HG03575 (cell line): ENCODE data around the gene POLH.
"Not testable (repeated sequence)": the region's sequence is repeated elsewhere in the genome, so short reads cannot be mapped to it uniquely, and the experiment has no call there.

Source experiments
- ATAC-seq: cut with Tn5 transposase; IDR thresholded peaks from one replicate; pipeline ENCODE4 v1.9.1; 2021; ENCODE audit not compliant: unreplicated experiment, insufficient number of reproducible peaks, low FRiP score; ENCODE audit errors: extremely low read depth

Gene POLH

GRCh38 chr6:43575772-43576551 lies at the start of gene POLH, which contains the start of gene XPO5:
POLH (plus strand) TSS chr6:43576185; CDS start chr6:43582320, 6,135 bp downstream.
XPO5 (minus strand) TSS chr6:43576038; CDS start chr6:43575864, 174 bp downstream.
- no peak for ATAC-seq

GRCh38 chr6:43532201-43532600 lies 43.8 kb upstream of the POLH start:
- no peak for ATAC-seq

DNA sequence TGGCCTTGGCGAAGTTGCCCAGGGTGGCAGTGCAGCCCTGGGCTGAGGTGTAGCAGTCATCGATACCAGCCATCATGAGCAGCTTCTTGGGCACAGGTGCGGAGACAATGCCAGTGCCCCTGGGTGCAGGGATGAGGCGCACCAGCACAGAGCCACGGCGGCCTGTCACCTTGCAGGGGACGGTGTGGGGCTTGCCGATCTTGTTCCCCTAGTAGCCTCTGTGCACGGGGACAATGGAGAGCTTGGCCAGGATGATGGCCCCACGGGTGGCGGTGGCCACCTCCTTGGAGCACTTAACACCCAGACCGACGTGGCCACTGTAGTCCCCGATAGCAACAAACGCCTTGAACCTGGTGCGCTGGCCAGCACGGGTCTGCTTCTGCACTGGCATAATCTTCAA lies 37.0 kb upstream of the POLH start:
- not testable (repeated sequence) for ATAC-seq

- ATAC-seq, result not testable (repeated sequence)
Observed at GRCh38 chr6:43539409-43539808, 36.6 kb upstream of the POLH start.

- no peak for ATAC-seq
Observed at GRCh38 chr6:43540507-43540906, 35.5 kb upstream of the POLH start.

GRCh38 chr6:43541774-43542471 lies 34.1 kb upstream of the POLH start:
- ATAC-seq, result no peak

DNA sequence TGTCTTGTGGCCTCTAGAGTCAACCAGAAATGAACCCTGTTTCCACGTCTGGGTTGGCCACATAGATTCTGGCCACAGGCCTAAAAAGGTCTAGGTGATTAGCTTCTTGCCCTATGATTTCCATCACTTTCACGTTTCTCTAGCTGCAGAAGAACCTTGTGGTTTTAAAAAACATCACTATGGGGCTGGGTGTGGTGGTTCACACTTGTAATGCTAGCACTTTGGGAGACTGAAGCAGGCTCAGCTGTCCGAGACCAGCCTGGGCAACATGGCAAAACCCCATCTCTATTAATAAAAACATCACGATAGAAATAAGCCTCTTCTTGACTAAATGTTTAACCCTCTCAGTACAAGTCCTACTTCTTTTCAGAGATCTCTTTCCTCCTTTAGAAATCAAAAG lies 31.5 kb upstream of the POLH start:
- no peak for ATAC-seq

- no peak for ATAC-seq
Observed at GRCh38 chr6:43547222-43547621, 28.8 kb upstream of the POLH start.

DNA sequence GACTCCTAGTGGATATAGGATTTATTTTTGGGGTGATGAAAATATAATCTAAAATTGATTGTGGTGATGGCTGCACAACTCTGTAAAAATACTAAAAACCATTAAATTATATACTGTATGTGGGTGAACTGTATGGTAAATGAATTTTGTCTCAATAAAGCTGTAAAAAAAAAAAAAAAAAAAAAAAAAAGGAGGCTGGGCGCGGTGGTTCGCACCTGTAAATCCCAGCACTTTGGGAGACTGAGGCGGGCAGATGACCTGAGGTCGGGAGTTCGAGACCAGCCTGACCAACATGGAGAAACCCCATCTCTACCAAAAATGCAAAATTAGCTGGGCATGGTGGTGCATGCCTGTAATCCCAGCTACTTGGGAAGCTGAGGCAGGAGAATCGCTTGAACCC lies 18.4 kb upstream of the POLH start:
- ATAC-seq, result not testable (repeated sequence)

DNA sequence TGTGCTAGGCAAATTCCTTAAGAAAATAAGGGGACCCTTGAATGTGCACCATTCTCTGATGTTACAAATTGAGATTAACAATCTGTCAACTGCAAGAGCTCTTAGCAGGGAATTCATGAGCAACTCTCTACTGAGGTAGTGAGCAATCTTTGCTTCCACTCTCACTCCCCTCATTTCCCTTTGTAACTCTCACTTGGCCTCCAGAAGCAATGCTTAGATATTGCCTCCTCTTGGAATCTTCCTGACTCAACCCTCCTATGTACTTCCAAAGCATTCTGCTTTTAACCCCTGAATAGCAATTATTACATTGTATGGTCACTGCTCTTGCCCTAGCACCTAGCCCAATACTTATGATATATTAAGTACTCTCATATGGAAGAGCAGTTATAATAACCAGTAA lies 16.7 kb upstream of the POLH start:
- ATAC-seq, result no peak

DNA sequence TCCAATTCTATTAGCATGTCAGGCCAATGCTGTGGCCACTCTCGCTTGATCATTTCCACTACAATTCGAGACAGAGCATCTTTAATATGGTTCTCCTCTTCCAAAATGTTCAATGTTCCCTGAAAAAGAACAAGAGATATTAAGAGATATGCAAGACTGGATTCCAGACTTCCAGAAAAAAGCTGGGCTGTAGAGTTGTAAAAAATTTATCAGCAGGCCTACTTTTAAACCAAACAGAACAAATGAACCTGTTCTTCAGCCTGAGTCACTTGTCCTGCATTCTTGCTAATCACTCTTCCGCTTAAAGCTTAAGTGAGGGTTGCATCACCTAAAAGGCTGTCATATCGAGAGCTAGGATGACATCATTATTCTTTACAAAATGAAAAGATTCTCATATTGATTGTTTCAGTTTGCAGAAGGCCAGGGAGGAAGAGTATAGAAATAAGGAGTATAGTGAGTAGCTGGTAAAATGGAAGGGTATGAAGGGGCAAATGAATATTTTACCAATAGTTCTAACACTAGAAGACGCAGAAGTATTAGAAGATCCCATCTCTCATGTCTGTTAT lies 5.0 kb upstream of the POLH start:
- no peak for ATAC-seq

- no peak for ATAC-seq
Observed at GRCh38 chr6:43572015-43572414, 4.0 kb upstream of the POLH start.

- no peak for ATAC-seq
Observed at GRCh38 chr6:43575105-43575771, 747 bp upstream of the POLH start.

- ATAC-seq, result no peak
Observed at GRCh38 chr6:43578748-43579147, 2.8 kb downstream of the POLH start.

DNA sequence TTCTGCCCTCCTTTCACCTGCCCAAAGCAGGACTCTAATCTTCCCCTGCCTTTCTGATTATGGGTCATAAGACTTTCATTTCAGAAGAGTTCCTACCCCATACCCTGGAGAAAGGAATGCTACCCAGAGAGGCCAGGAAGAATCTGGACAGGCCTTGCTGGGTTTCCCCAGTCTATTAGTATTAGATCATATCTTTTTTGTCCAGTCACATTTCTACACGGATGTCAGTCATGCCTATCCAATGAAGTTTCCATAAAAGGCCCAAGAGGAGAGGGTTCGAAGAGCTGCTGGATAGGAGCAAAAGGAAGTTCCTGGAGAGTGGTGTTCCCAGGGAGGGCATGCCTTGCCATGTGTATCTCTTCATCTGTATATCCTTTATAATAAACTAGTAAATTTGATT lies 3.2 kb downstream of the POLH start:
- ATAC-seq, result no peak

DNA sequence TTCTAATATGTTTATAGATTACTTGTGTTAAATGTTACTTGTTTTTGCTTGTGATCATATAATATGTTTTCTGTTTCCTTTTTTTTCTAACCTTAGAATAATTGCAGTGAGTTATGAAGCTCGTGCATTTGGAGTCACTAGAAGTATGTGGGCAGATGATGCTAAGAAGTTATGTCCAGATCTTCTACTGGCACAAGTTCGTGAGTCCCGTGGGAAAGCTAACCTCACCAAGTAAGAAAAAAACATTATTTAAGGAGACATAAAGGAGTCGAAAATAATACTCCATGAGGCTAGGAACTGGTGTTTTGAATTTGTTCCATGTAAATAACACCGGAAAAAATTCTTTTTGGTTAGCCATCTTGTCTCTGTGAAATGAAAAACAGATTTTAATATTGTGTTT lies 6.9 kb downstream of the POLH start:
- no peak for ATAC-seq

GRCh38 chr6:43584892-43585570 lies 9.0 kb downstream of the POLH start:
- no peak for ATAC-seq

- no peak for ATAC-seq
Observed at GRCh38 chr6:43588194-43588593, 12.2 kb downstream of the POLH start.

DNA sequence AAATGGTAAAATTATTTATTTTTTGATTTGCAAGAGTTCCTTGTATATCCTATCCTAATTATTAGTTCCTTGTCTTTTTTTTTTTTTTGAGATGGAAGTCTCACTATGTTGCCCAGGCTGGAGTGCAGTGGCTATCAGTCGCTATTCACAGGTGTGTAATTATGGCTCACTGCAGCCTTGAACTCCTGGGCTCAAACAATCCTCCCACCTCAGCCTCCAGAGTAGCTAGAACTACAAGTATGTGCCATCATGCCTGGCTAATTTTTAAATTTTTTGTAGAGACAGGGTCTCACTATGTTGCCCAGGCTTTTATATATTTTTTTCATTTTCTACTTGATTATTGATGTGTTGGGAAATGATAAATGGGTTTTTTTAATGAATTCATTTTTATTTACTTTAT lies 13.6 kb downstream of the POLH start:
- ATAC-seq, result not testable (repeated sequence)
